NCI-H748 (cell line): ENCODE measurements around the gene ASTN2.

ENCODE experiments used
- DNase-seq: peaks from one replicate; lab custom pipeline; 2025; ENCODE audit not compliant: unreplicated experiment; lab: John Stamatoyannopoulos, UW

The ASTN2 gene

DNA sequence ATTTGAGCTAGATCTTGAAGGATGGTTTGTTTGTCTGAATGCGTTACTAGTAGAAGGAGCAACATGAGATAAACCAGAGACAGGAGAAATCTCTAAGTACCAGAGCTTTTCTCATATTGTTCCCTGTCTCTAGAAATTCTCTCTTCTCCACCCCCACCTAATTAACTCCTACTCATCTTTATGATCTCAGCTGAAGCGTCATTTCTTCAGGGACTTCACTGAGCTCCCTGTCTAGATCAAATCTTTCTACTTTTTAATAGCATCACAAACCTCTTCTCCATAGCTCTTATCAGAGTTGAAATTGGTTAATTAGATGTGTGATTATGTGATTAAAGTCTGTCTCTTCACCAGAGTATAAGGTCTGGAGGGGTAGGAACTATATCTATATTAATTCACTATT lies 1035.0 kb downstream of the ASTN2 start:
- no peak for DNase-seq

DNA sequence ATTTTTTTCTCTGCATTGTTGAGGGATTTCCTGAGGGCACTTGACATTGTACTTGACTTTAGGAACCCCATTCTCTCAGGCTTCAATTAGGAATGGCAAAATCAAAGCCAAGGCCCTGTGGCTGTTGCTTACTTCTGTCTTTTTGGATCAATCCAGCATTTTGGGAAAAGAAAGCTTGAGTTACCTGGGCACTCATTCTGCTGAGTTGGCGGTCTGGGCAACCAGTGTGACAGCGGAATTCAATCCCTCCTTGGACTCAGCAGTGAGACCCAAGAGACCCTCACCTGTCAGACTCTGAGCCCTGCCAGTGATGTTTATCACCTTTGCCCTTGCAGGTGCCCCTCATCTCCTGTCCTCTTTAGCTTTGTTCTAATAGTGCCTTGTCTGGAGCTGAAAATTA lies 1036.0 kb downstream of the ASTN2 start:
- DNase-seq = no peak

DNA sequence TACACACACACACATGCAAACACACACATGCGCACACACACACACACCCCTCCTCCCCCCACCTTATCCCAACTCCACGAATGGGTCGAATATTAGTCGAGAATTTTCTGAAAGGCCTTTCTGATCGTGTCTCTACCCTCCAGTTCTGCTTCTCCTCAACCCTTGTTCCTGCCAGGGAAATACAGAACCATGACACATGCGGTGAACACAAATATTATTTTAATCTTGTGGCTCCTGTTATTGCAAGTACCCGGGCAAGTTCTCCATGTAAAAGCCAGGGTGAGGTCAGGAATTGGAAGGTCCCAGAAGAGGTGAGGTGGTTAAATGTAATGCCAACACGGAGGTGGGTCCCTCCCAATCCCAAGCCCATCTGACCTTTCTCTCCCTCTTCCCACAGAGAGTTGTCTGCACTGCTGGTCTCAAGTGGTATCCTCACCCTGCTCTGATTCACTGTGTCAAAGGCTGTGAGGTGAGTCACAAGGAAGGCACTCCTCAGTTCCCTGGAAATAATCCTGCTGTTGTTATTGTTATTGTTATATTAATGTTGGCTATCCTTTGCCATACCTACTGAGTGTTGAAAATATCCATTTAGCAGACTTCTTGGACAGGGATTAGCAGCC lies 1037.6 kb downstream of the ASTN2 start:
- no peak for DNase-seq
